Activated naive CD8-positive, alpha-beta T cell (primary cell): Measurements from ENCODE around the gene ASB4.
"Not testable (repeated sequence)": the region's sequence is repeated elsewhere in the genome, so short reads cannot be mapped to it uniquely, and the experiment has no call there.

Experiments used
- H3K27ac Mint-ChIP-seq: one replicate; pipeline ENCODE4 v1.8.0; 2021; ENCODE audit warnings: mixed read lengths
- H3K27me3 Mint-ChIP-seq: one replicate; pipeline ENCODE4 v1.8.0; 2021; ENCODE audit warnings: mixed read lengths
- H3K36me3 Mint-ChIP-seq: one replicate; pipeline ENCODE4 v1.8.0; 2021; ENCODE audit warnings: mixed read lengths
- H3K4me1 Mint-ChIP-seq: one replicate; pipeline ENCODE4 v1.8.0; 2021; ENCODE audit warnings: low read depth, mixed read lengths
- H3K4me3 Mint-ChIP-seq: one replicate; pipeline ENCODE4 v1.8.0; 2021; ENCODE audit warnings: mild to moderate bottlenecking, mixed read lengths
- H3K9me3 Mint-ChIP-seq: one replicate; pipeline ENCODE4 v1.8.0; 2021; ENCODE audit warnings: low read depth, mixed read lengths

The ASB4 gene

GRCh38 chr7:95501261-95501832, 15.6 kb downstream of the ASB4 start:
- Mint-ChIP-seq H3K27me3 (peaks cover 8% of the 10 kb centered on the region), H3K9me3 (no peaks in the 10 kb centered on the region), H3K36me3 (peaks cover 3% of the 10 kb centered on the region), H3K4me1 (peaks cover 17% of the 10 kb centered on the region), H3K27ac (peak overlapping the region; percentile 47), H3K4me3 (peak overlapping the region; percentile 14)

GRCh38 chr7:95502403-95502802, 16.7 kb downstream of the ASB4 start:
- Mint-ChIP-seq H3K27ac (no peak overlapping the region), H3K4me3 (no peak overlapping the region), H3K36me3 (peaks cover 3% of the 10 kb centered on the region)

DNA sequence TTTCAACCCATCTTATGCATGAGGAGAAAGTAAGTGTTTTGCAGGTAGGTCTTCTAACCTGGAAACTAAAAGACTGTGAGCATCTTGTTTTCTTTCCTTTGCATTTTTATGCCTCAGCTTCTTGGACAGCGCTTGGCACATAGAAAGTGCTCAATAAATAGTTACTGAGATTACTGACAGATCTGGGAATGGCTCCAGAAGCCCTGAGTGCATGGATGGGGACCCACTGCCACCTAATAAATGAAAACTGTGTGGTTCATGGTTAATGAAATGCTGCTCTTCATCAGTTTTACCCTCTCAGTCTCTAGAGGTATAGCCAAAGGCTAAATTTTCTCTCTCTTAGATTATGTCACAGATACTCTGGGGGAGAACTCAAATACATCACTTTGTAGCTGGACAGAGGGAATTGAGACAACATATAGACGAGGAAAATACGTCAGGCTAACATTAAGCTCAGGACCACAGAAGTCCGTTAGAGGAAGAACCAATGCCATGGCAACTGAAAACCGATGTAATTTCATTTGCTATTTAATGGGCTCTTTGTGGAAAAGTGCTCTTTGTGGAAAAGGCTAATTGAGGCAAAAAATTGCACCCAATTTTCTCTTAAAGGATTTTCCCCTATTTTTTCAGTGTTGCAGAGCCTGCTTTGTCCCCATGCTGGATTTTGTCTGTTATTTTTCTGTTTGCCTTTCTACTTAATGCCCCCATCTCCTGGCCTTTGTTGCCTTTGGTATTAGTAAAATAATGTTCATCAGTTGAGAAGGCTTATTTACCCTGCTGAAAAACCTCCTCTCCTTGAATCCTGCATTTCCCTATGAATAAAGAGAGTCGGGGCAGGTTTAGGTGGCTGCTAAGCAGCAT, 17.8 kb downstream of the ASB4 start:
- H3K27ac Mint-ChIP-seq: no peak overlapping the region
- H3K9me3 Mint-ChIP-seq: no peaks in the 10 kb centered on the region
- H3K36me3 Mint-ChIP-seq: peaks cover 3% of the 10 kb centered on the region
- H3K4me1 Mint-ChIP-seq: peaks cover 17% of the 10 kb centered on the region
- H3K4me3 Mint-ChIP-seq: no peak overlapping the region
- peaks cover 5% of the 10 kb centered on the region for H3K27me3 Mint-ChIP-seq

More at GRCh38 chr7:95502403-95502802, 16.7 kb downstream of the ASB4 start:
- H3K9me3 Mint-ChIP-seq: no peaks in the 10 kb centered on the region
- peaks cover 5% of the 10 kb centered on the region for H3K27me3 Mint-ChIP-seq
- H3K4me1 Mint-ChIP-seq: peaks cover 17% of the 10 kb centered on the region

DNA sequence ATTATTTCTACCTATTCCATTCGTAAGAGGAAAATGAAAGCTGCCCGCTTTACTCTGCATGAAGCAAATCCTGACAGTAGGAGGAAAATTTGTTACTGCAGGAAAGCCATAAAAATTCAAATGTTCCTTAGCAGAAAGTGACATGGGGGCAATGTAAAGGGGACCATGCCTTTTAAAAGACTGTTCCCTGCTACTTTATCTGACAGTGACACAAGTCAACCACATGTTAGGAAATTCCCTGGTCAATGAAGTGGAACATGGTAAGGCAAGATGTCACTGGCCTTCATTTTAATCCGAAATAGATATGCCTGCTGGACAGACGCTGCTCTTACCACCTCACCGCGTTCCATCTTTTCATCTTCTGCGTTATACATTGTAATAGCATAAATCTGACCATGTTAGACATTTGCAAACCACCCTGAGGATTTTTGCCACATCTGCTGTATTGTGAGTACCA, 18.4 kb downstream of the ASB4 start:
- H3K27ac Mint-ChIP-seq, H3K9me3 Mint-ChIP-seq, H3K36me3 Mint-ChIP-seq, H3K4me3 Mint-ChIP-seq, H3K27me3 Mint-ChIP-seq: not testable (repeated sequence)
- peaks cover 16% of the 10 kb centered on the region for H3K4me1 Mint-ChIP-seq

GRCh38 chr7:95508780-95509179, 23.0 kb downstream of the ASB4 start:
- Mint-ChIP-seq H3K4me1 (no peaks in the 10 kb centered on the region), H3K27me3 (no peaks in the 10 kb centered on the region), H3K36me3 (no peaks in the 10 kb centered on the region), H3K27ac (no peak overlapping the region), H3K9me3 (no peaks in the 10 kb centered on the region), H3K4me3 (no peak overlapping the region)

DNA sequence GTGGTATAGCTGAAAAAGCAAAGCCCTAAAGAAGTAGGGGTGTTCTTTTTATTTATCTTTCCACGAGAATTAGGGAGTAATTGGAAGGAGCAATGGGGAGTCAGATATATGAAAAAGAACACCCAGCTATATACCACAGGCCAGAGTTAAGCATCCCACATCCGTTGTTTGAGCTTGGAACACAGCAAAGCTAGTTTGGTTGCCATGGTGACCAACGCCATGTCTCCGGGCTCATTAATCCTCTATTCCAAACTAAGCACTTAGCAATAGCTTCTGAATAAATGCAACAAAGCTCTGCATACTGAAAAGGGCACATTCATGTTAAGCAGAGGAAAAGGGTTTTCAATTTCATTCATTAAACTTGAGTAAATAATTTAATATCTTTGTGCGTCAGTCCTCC, 23.5 kb downstream of the ASB4 start:
- Mint-ChIP-seq H3K4me3 (no peak overlapping the region), H3K4me1 (no peaks in the 10 kb centered on the region), H3K9me3 (no peaks in the 10 kb centered on the region), H3K36me3 (no peaks in the 10 kb centered on the region), H3K27me3 (no peaks in the 10 kb centered on the region), H3K27ac (no peak overlapping the region)

- Mint-ChIP-seq H3K4me1 (no peaks in the 10 kb centered on the region), H3K9me3 (no peaks in the 10 kb centered on the region), H3K27me3 (peaks cover 4% of the 10 kb centered on the region), H3K36me3 (no peaks in the 10 kb centered on the region), H3K27ac (no peak overlapping the region), H3K4me3 (no peak overlapping the region)
These were observed 26.0 kb downstream of the ASB4 start for GRCh38 chr7:95511716-95512260.

DNA sequence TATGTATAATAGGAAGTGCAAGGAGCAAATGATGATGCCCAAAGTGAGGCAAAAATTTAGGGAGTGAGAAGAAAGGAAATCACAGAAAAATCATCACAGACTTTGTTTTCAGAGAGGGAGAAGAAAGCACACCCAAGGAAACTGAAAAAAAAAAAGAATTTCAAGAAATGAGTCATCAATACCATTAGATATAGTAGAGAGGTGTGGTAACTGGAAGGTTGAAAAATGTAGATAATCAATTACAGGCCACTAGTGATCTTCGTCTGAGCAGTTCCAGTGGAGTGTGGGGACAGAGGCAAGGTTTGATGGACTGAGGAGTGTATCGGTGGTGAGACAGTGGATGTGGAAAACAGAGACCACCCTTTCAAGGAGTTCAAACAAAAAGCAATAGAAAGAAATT, 31.7 kb downstream of the ASB4 start:
- no peak overlapping the region for H3K27ac Mint-ChIP-seq
- no peaks in the 10 kb centered on the region for H3K9me3 Mint-ChIP-seq
- no peaks in the 10 kb centered on the region for H3K4me1 Mint-ChIP-seq
- H3K36me3 Mint-ChIP-seq: no peaks in the 10 kb centered on the region
- no peak overlapping the region for H3K4me3 Mint-ChIP-seq
- H3K27me3 Mint-ChIP-seq: peaks cover 4% of the 10 kb centered on the region

GRCh38 chr7:95517870-95518269, 32.1 kb downstream of the ASB4 start:
- Mint-ChIP-seq H3K4me1 (no peaks in the 10 kb centered on the region), H3K27ac (no peak overlapping the region), H3K9me3 (no peaks in the 10 kb centered on the region)

DNA sequence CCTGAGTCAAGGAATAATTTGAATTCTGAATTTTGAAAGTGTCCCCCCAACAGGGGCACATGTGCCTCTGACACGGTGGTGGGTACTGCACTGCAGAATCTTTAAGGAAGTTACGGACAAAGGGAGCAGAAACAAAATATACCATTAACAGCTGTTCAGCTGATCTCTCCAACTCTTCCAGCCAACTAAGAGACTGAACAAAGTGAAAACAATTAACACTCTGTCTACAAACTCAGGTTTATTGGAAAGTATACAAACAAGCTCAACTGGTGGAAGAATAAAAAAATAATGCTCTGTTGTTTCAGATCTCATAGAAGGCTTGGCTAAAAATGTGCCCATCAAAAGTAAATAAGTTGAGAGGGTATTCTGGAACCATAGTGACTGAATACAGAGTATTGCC, 34.4 kb downstream of the ASB4 start:
- Mint-ChIP-seq H3K9me3 (no peaks in the 10 kb centered on the region), H3K4me3 (no peak overlapping the region)

More at GRCh38 chr7:95517870-95518269, 32.1 kb downstream of the ASB4 start:
- Mint-ChIP-seq H3K4me3 (no peak overlapping the region), H3K27me3 (peaks cover 4% of the 10 kb centered on the region), H3K36me3 (no peaks in the 10 kb centered on the region)

GRCh38 chr7:95525503-95525902, 39.8 kb downstream of the ASB4 start:
- Mint-ChIP-seq H3K27ac (no peak overlapping the region), H3K4me1 (no peaks in the 10 kb centered on the region), H3K36me3 (no peaks in the 10 kb centered on the region), H3K4me3 (no peak overlapping the region), H3K9me3 (no peaks in the 10 kb centered on the region), H3K27me3 (peaks cover 5% of the 10 kb centered on the region)

More for the DNA sequence above, 34.4 kb downstream of the ASB4 start:
- Mint-ChIP-seq H3K36me3 (no peaks in the 10 kb centered on the region), H3K4me1 (no peaks in the 10 kb centered on the region), H3K27ac (no peak overlapping the region), H3K27me3 (peaks cover 9% of the 10 kb centered on the region)

GRCh38 chr7:95526128-95526738, 40.5 kb downstream of the ASB4 start:
- Mint-ChIP-seq H3K4me3 (no peak overlapping the region), H3K27me3 (peaks cover 5% of the 10 kb centered on the region), H3K36me3 (no peaks in the 10 kb centered on the region), H3K27ac (no peak overlapping the region), H3K9me3 (no peaks in the 10 kb centered on the region), H3K4me1 (no peaks in the 10 kb centered on the region)

- H3K27me3 Mint-ChIP-seq: peaks cover 5% of the 10 kb centered on the region
- H3K4me1 Mint-ChIP-seq: no peaks in the 10 kb centered on the region
- H3K4me3 Mint-ChIP-seq: no peak overlapping the region
- no peaks in the 10 kb centered on the region for H3K9me3 Mint-ChIP-seq
- no peak overlapping the region for H3K27ac Mint-ChIP-seq
- no peaks in the 10 kb centered on the region for H3K36me3 Mint-ChIP-seq
These were observed 41.5 kb downstream of the ASB4 start for GRCh38 chr7:95527033-95527775.

GRCh38 chr7:95527776-95528250, 42.1 kb downstream of the ASB4 start:
- no peaks in the 10 kb centered on the region for H3K9me3 Mint-ChIP-seq
- H3K36me3 Mint-ChIP-seq: no peaks in the 10 kb centered on the region
- H3K27me3 Mint-ChIP-seq: peaks cover 5% of the 10 kb centered on the region
- H3K27ac Mint-ChIP-seq: no peak overlapping the region
- no peaks in the 10 kb centered on the region for H3K4me1 Mint-ChIP-seq
- H3K4me3 Mint-ChIP-seq: no peak overlapping the region
